Neural progenitor cell (in vitro differentiated cells): ENCODE measurements around the gene FOXE1. TPM values are rescaled to one million over a fixed set of nuclear protein-coding genes. Genes with fewer than 3 reads are reported as not detected.

ENCODE experiments used
- DNase-seq: peaks from one replicate; pipeline ENCODE4 v3.0.0-alpha.2; 2016; ENCODE audit warnings: low spot score
- H2AFZ ChIP-seq: fragments of 200-600 bp; sonication (generic); replicated peaks from 2 replicates; pipeline ENCODE4 v1.6.1; 2016; ENCODE audit warnings: antibody characterized with exemption
- H3F3A ChIP-seq: fragments of 200-600 bp; sonication (generic); 2 replicates; pipeline ENCODE4 v1.6.1; 2016; ENCODE audit warnings: antibody characterized with exemption, low read depth
- H3K27ac ChIP-seq: fragments of 200-600 bp; sonication (generic); 2 replicates; pipeline ENCODE4 v1.5.1; 2016; ENCODE audit warnings: mild to moderate bottlenecking
- H3K27me3 ChIP-seq: fragments of 200-600 bp; sonication (generic); 2 replicates; pipeline ENCODE4 v1.6.1; 2016; ENCODE audit warnings: mild to moderate bottlenecking, moderate library complexity
- H3K36me3 ChIP-seq: fragments of 200-600 bp; sonication (generic); 2 replicates; pipeline ENCODE4 v1.5.1; 2016
- H3K4me1 ChIP-seq: fragments of 200-600 bp; sonication (generic); 2 replicates; pipeline ENCODE4 v1.6.1; 2016; ENCODE audit warnings: mixed run types
- H3K4me2 ChIP-seq: fragments of 200-600 bp; sonication (generic); 2 replicates; pipeline ENCODE4 v1.6.1; 2016
- H3K4me3 ChIP-seq: fragments of 200-600 bp; sonication (generic); 2 replicates; pipeline ENCODE4 v1.5.1; 2016
- H3K79me2 ChIP-seq: fragments of 200-600 bp; sonication (generic); 2 replicates; pipeline ENCODE4 v1.6.1; 2016; ENCODE audit warnings: low read depth
- H3K9ac ChIP-seq: fragments of 200-600 bp; sonication (generic); 2 replicates; pipeline ENCODE4 v1.6.1; 2016
- H3K9me3 ChIP-seq: fragments of 200-600 bp; sonication (generic); 2 replicates; pipeline ENCODE4 v1.5.1; 2016; ENCODE audit warnings: low read depth
- H4K20me1 ChIP-seq: fragments of 200-600 bp; sonication (generic); 2 replicates; pipeline ENCODE4 v1.6.1; 2016; ENCODE audit warnings: low read depth
- H3K27ac Mint-ChIP-seq: 3 replicates; pipeline ENCODE4 v1.8.0; 2021; ENCODE audit warnings: mixed read lengths
- H3K27me3 Mint-ChIP-seq: 2 replicates; pipeline ENCODE4 v1.8.0; 2022; ENCODE audit warnings: low read depth, mild to moderate bottlenecking, inconsistent platforms, moderate library complexity, mixed read lengths; ENCODE audit not compliant: insufficient read depth
- H3K36me3 Mint-ChIP-seq: 3 replicates; pipeline ENCODE4 v1.8.0; 2021; ENCODE audit warnings: mixed read lengths
- H3K4me1 Mint-ChIP-seq: 3 replicates; pipeline ENCODE4 v1.8.0; 2021; ENCODE audit warnings: mixed read lengths
- H3K4me3 Mint-ChIP-seq: 3 replicates; pipeline ENCODE4 v1.8.0; 2021; ENCODE audit warnings: mild to moderate bottlenecking, moderate library complexity, mixed read lengths
- H3K9me3 Mint-ChIP-seq: 3 replicates; pipeline ENCODE4 v1.8.0; 2020; ENCODE audit warnings: mixed read lengths
- CTCF ChIP-seq: fragments of 200-600 bp; sonication (generic); IDR thresholded peaks from 2 replicates; pipeline ENCODE4 v1.5.1; 2017; ENCODE audit warnings: antibody characterized with exemption, mild to moderate bottlenecking
- EZH2 ChIP-seq: fragments of 200-600 bp; sonication (generic); IDR thresholded peaks from 2 replicates; pipeline ENCODE4 v1.6.1; 2017; ENCODE audit warnings: antibody characterized with exemption, mild to moderate bottlenecking, moderate library complexity
- EZH2phosphoT487 ChIP-seq: fragments of 200-600 bp; sonication (generic); IDR thresholded peaks from 2 replicates; pipeline ENCODE4 v1.6.1; 2017; ENCODE audit warnings: antibody characterized with exemption
- total RNA-seq: library from RNA; depleted of rRNA; stranded (reverse); fragments of >200 nt; gene quantifications from 2 replicates; pipeline ENCODE4 v1.2.3, GENCODE V29; 2015; ENCODE audit warnings: low replicate concordance

Gene FOXE1
- total RNA-seq, 1 donor from 2014 or later, result not detected

GRCh38 chr9:97855899-97856298 is 2.9 kb downstream of the FOXE1 start:
- Mint-ChIP-seq H3K4me3 (no peak overlapping the region), H3K36me3 (no peaks in the 10 kb centered on the region), H3K9me3 (no peaks in the 10 kb centered on the region), H3K27ac (no peak overlapping the region), H3K4me1 (peaks cover 8% of the 10 kb centered on the region), H3K27me3 (peaks cover 83% of the 10 kb centered on the region)
- H3K79me2 ChIP-seq, result no peaks in the 10 kb centered on the region
- H3K9ac ChIP-seq, result no peak overlapping the region
- peaks cover 24% of the 10 kb centered on the region for H3F3A ChIP-seq
- peaks cover 83% of the 10 kb centered on the region for H4K20me1 ChIP-seq
- H2AFZ ChIP-seq, result no peak overlapping the region
- H3K9me3 ChIP-seq, result no peaks in the 10 kb centered on the region
- H3K27ac ChIP-seq, result no peak overlapping the region
- DNase-seq, result no peak
- peaks cover 100% of the 10 kb centered on the region for H3K27me3 ChIP-seq
- H3K4me1 ChIP-seq, result peaks cover 22% of the 10 kb centered on the region
- no peak overlapping the region for H3K4me2 ChIP-seq
- TF ChIP-seq EZH2phosphoT487, result peak; percentile 3
- no peak for TF ChIP-seq EZH2
- TF ChIP-seq CTCF, result no peak
- H3K36me3 ChIP-seq, result no peaks in the 10 kb centered on the region
- no peak overlapping the region for H3K4me3 ChIP-seq

GRCh38 chr9:97856857-97857605 is 4.0 kb downstream of the FOXE1 start:
- H3K4me3 ChIP-seq, result peak overlapping the region; percentile 10
- no peaks in the 10 kb centered on the region for H3K79me2 ChIP-seq
- no peak overlapping the region for H2AFZ ChIP-seq
- H3K36me3 ChIP-seq, result no peaks in the 10 kb centered on the region
- no peak overlapping the region for H3K27ac ChIP-seq
- Mint-ChIP-seq H3K27me3 (peaks cover 85% of the 10 kb centered on the region), H3K27ac (no peak overlapping the region), H3K4me3 (no peak overlapping the region), H3K4me1 (peaks cover 8% of the 10 kb centered on the region), H3K9me3 (peaks cover 3% of the 10 kb centered on the region), H3K36me3 (no peaks in the 10 kb centered on the region)
- peaks cover 18% of the 10 kb centered on the region for H3K4me1 ChIP-seq
- H3K27me3 ChIP-seq, result peaks cover 100% of the 10 kb centered on the region
- peaks cover 24% of the 10 kb centered on the region for H3F3A ChIP-seq
- no peak overlapping the region for H3K9ac ChIP-seq
- no peak for TF ChIP-seq EZH2
- no peak for TF ChIP-seq CTCF
- TF ChIP-seq EZH2phosphoT487, result no peak
- peak overlapping the region; percentile 59 for H3K4me2 ChIP-seq
- no peaks in the 10 kb centered on the region for H3K9me3 ChIP-seq
- peaks cover 71% of the 10 kb centered on the region for H4K20me1 ChIP-seq
- DNase-seq, result peak; percentile 55

GRCh38 chr9:97857606-97858392 is 4.8 kb downstream of the FOXE1 start:
- H3K27ac Mint-ChIP-seq, result no peak overlapping the region
- H3K4me1 Mint-ChIP-seq, result peaks cover 8% of the 10 kb centered on the region
- H2AFZ ChIP-seq, result no peak overlapping the region
- H3K27me3 ChIP-seq, result peaks cover 100% of the 10 kb centered on the region
- peaks cover 3% of the 10 kb centered on the region for H3K9me3 Mint-ChIP-seq
- peaks cover 64% of the 10 kb centered on the region for H4K20me1 ChIP-seq
- H3K9me3 ChIP-seq, result no peaks in the 10 kb centered on the region
- H3F3A ChIP-seq, result peaks cover 17% of the 10 kb centered on the region
- H3K79me2 ChIP-seq, result no peaks in the 10 kb centered on the region
- H3K4me2 ChIP-seq, result peak overlapping the region; percentile 59
- H3K27me3 Mint-ChIP-seq, result peaks cover 85% of the 10 kb centered on the region
- DNase-seq, result peak; percentile 64
- H3K36me3 ChIP-seq, result no peaks in the 10 kb centered on the region
- no peak overlapping the region for H3K27ac ChIP-seq
- H3K9ac ChIP-seq, result no peak overlapping the region
- H3K36me3 Mint-ChIP-seq, result no peaks in the 10 kb centered on the region
- H3K4me3 Mint-ChIP-seq, result peak overlapping the region; percentile 52
- peaks cover 17% of the 10 kb centered on the region for H3K4me1 ChIP-seq
- peak overlapping the region; percentile 10 for H3K4me3 ChIP-seq
- TF ChIP-seq EZH2phosphoT487 (peak; percentile 92), EZH2 (peak; percentile 95), CTCF (no peak)
